Stimulated activated CD4-positive, alpha-beta T cell treated with anti-CD3 and anti-CD28 coated beads, TNF-alpha, amount 100 ng/mL, for 4 hours (primary cell): Measurements from ENCODE around the gene C5.
"Not testable (repeated sequence)": the region's sequence is repeated elsewhere in the genome, so short reads cannot be mapped to it uniquely, and the experiment has no call there.

Experiments
- DNase-seq, 3 experiments: peaks; one replicate each; pipeline ENCODE4 v3.0.0-alpha.2; 2020; ENCODE audit warnings: low read depth in 3 of 3

C5 gene

GRCh38 chr9:121048618-121049017 is 1.5 kb downstream of the C5 start:
- no peak for DNase-seq

GRCh38 chr9:121048175-121048574 is 1.9 kb downstream of the C5 start:
- DNase-seq = no peak

GRCh38 chr9:121038804-121039203 is 11.3 kb downstream of the C5 start:
- no peak for DNase-seq

- no peak for DNase-seq
Observed at GRCh38 chr9:121038362-121038761, 11.7 kb downstream of the C5 start.

- DNase-seq = not testable (repeated sequence)
Observed at GRCh38 chr9:121035717-121036116, 14.4 kb downstream of the C5 start.

- no peak for DNase-seq
Observed at GRCh38 chr9:121034529-121034928, 15.5 kb downstream of the C5 start.

- no peak for DNase-seq
Observed at GRCh38 chr9:121029469-121029868, 20.6 kb downstream of the C5 start.

GRCh38 chr9:121028285-121028684 is 21.8 kb downstream of the C5 start:
- DNase-seq = not testable (repeated sequence)

- DNase-seq = no peak
Observed at GRCh38 chr9:121026768-121027167, 23.3 kb downstream of the C5 start.

GRCh38 chr9:121026260-121026691 is 23.8 kb downstream of the C5 start:
- no peak for DNase-seq

- no peak for DNase-seq
Observed at GRCh38 chr9:121024237-121024636, 25.8 kb downstream of the C5 start.

- no peak for DNase-seq
Observed at GRCh38 chr9:121023064-121023463, 27.0 kb downstream of the C5 start.

- no peak for DNase-seq
Observed at GRCh38 chr9:121021301-121021700, 28.8 kb downstream of the C5 start.

- DNase-seq = no peak
Observed at GRCh38 chr9:121019273-121019672, 30.8 kb downstream of the C5 start.

GRCh38 chr9:121013911-121014310 is 36.2 kb downstream of the C5 start:
- DNase-seq = no peak

- no peak for DNase-seq
Observed at GRCh38 chr9:121009650-121010049, 40.4 kb downstream of the C5 start.

GRCh38 chr9:120999317-120999716 is 50.8 kb downstream of the C5 start:
- DNase-seq = no peak

GRCh38 chr9:120998111-120998510 is 52.0 kb downstream of the C5 start:
- no peak for DNase-seq

GRCh38 chr9:120997502-120997901 is 52.6 kb downstream of the C5 start:
- no peak for DNase-seq

- DNase-seq = no peak
Observed at GRCh38 chr9:120996409-120996808, 53.7 kb downstream of the C5 start.

- DNase-seq = no peak
Observed at GRCh38 chr9:120989065-120989464, 61.0 kb downstream of the C5 start.

- DNase-seq = no peak
Observed at GRCh38 chr9:120985819-120986222, 64.3 kb downstream of the C5 start.

GRCh38 chr9:120983259-120983837 is 66.7 kb downstream of the C5 start:
- no peak for DNase-seq

- no peak for DNase-seq
Observed at GRCh38 chr9:120982836-120983235, 67.2 kb downstream of the C5 start.
